HEK293T (cell line): ENCODE results near the gene ESPNL.

Source experiments
- FOXA1 ChIP-seq: fragments of 450-650 bp; IDR thresholded peaks from 2 replicates; pipeline ENCODE4 v1.6.1; 2016; ENCODE audit warnings: mild to moderate bottlenecking
- SUZ12 ChIP-seq: fragments of 450-650 bp; IDR thresholded peaks from 2 replicates; pipeline ENCODE4 v1.6.1; 2016; ENCODE audit warnings: mild to moderate bottlenecking

DNA sequence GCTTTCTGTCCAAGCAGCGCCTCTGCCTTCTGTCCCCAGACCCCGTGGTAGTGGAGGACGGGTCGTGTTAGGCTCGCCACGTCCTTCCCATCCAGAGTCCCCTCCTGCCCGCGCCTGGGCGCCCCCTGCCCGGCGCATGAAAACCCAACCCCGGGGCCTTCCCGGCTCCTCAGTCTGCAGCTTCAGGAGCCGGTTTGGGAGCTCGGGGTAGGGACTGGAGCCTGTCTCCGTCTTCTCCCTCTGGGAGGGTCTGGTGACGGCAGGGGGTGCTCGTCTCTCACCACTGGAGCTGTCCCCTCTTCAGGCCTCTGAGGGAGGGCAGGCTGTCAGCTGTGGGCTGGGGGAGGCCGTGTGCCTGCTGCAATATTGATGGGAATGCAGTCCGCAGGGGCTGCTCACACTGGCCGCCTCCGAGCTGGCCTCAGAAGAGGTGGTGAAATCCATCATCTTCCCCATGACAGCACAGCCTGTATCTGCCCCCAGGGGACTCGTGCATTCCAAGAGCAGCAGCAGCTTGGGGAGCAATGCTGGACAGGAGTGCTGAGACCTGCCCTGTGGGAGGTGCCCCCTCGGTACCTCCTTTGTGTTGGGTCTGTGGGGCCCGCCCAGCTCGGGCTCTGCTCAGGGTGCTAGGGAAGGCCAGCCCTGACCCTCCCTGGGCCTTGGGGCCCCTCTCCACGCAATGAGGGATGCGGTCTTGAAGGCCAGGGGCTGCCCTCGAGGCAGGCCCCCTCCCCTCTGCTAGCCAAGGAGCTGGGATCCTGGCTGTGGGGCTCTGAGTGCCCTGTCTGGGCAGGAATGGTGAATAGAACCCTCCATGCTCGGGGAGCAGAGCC, 20.5 kb downstream of the ESPNL start:
- TF ChIP-seq FOXA1 (no peak), SUZ12 (no peak)
